ENCODE results near the gene PTPN3.

Gene PTPN3

DNA sequence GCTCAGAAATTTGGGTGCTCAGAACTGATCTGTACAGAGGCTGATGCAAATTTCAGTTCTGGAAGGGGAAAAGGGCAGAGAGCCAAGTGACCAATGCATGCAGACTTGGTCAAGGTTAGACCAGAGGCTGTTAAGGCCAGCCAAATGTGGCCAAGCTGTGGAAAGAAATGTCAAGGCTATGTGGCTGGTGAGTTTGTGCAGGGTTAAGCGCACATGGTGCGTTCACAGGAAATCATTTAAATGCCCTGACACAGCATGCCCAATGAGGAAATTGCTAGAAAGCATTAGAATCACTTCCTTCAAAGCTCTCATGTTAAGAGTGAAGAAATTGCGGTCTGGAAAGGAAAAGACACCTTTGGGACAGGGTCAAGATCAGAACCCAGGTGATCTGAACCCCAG is 58.0 kb downstream of the PTPN3 start:
- TF ChIP-seq POLR2AphosphoS5 (IDR thresholded peaks at IDR 0.05; ENCODE audit: low read depth, low read length) (no peak), SIN3A (IDR thresholded peaks at IDR 0.05; ENCODE audit: borderline replicate concordance, insufficient read depth, low read length) (no peak), FOXP2 (optimal IDR thresholded peaks at IDR 0.05; ENCODE audit: borderline replicate concordance, extremely low read depth, extremely low read length, insufficient read depth) (no peak), TAF1 (IDR thresholded peaks at IDR 0.05; ENCODE audit: borderline replicate concordance, insufficient read depth, low read length) (no peak)

DNA sequence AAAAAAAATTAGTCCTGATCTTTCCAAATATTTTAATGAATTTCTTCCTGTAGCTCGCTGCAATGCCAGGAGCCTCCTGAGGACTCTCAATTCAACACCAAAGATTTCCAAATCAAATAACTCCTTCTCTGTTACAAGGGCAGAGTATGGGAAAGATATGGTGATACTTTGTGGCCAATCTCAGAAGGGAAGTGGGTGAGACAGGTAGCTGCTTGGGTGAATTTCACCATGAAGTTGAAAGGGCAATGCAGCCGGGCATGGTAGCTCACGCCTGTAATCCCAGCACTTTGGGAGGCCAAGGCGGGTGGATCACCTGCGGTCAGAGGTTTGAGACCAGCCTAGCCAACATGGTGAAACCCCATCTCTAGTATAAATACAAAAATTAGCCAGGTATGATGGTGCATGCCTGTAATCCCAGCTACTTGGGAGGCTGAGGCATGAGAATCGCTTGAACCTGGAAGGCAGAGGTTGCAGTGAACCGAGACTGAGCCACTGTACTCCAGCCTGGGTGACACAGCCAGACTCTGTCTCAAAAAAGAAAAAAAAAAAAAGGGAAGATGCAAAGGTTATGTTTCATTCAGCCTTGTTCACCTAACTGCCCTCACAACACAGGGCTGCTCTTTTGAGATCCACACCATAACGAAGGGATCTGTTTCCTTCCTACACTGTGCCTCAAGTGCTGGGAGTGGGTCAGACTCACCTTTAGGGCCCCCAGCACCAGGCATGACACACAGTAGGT is 58.6 kb downstream of the PTPN3 start:
- no peak for TF ChIP-seq POLR2AphosphoS5 (IDR thresholded peaks at IDR 0.05; ENCODE audit: low read depth, low read length)
- TF ChIP-seq TAF1 (IDR thresholded peaks at IDR 0.05; ENCODE audit: borderline replicate concordance, insufficient read depth, low read length) = no peak
- TF ChIP-seq FOXP2 (optimal IDR thresholded peaks at IDR 0.05; ENCODE audit: borderline replicate concordance, extremely low read depth, extremely low read length, insufficient read depth) = no peak
- TF ChIP-seq, protein P1, sequence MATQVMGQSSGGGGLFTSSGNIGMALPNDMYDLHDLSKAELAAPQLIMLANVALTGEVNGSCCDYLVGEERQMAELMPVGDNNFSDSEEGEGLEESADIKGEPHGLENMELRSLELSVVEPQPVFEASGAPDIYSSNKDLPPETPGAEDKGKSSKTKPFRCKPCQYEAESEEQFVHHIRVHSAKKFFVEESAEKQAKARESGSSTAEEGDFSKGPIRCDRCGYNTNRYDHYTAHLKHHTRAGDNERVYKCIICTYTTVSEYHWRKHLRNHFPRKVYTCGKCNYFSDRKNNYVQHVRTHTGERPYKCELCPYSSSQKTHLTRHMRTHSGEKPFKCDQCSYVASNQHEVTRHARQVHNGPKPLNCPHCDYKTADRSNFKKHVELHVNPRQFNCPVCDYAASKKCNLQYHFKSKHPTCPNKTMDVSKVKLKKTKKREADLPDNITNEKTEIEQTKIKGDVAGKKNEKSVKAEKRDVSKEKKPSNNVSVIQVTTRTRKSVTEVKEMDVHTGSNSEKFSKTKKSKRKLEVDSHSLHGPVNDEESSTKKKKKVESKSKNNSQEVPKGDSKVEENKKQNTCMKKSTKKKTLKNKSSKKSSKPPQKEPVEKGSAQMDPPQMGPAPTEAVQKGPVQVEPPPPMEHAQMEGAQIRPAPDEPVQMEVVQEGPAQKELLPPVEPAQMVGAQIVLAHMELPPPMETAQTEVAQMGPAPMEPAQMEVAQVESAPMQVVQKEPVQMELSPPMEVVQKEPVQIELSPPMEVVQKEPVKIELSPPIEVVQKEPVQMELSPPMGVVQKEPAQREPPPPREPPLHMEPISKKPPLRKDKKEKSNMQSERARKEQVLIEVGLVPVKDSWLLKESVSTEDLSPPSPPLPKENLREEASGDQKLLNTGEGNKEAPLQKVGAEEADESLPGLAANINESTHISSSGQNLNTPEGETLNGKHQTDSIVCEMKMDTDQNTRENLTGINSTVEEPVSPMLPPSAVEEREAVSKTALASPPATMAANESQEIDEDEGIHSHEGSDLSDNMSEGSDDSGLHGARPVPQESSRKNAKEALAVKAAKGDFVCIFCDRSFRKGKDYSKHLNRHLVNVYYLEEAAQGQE (IDR thresholded peaks at IDR 0.05; ENCODE audit: insufficient read depth in 1 of 2, low read depth in 2 of 2, low read length in 2 of 2) = no peak
- no peak for TF ChIP-seq SIN3A (IDR thresholded peaks at IDR 0.05; ENCODE audit: borderline replicate concordance, insufficient read depth, low read length)

DNA sequence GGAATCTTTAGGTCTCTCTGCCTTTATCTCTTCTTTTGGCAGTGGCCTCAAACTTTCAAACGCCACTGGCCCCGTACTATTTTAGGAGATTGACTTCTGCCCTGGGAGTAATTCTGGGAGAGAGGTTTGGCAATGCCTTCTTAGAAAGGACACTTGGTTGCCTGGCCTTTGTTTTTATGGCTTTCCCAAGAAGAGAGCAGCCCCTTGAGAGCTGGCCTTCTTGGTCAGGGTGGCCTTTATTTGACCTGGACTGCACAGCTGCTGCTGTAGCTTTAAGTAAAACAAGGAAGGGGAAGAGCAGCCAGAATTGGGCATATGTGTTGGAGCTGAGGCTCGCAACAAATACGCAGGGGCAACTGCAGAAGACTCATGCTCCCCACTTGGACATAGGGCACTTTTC is 60.8 kb downstream of the PTPN3 start:
- TF ChIP-seq SIN3A (IDR thresholded peaks at IDR 0.05; ENCODE audit: borderline replicate concordance, insufficient read depth, low read length) = no peak
- TF ChIP-seq, protein P1 (IDR thresholded peaks at IDR 0.05; ENCODE audit: insufficient read depth in 1 of 2, low read depth in 2 of 2, low read length in 2 of 2) = no peak
- TF ChIP-seq FOXP2 (optimal IDR thresholded peaks at IDR 0.05; ENCODE audit: borderline replicate concordance, extremely low read depth, extremely low read length, insufficient read depth) = no peak
- no peak for TF ChIP-seq TAF1 (IDR thresholded peaks at IDR 0.05; ENCODE audit: borderline replicate concordance, insufficient read depth, low read length)
- TF ChIP-seq POLR2AphosphoS5 (IDR thresholded peaks at IDR 0.05; ENCODE audit: low read depth, low read length) = no peak

DNA sequence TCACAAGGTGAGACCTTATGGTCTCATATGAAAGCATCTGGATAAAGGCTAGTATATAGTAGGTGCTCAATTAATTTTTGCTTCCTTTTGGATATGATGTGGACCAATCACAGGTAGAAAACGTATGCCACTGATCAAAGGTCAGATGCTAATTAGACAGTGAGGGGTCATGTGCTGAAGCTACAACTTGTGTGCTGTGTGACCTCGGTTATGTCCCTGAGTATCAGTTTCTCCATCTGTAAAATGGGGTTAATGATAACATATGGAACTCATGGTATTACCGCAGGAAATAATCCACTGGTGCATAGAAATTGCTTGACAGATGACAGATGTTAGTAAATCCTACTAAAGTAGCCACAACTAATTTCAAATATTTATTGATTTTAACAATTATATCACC is 62.0 kb downstream of the PTPN3 start:
- no peak for TF ChIP-seq SIN3A (IDR thresholded peaks at IDR 0.05; ENCODE audit: borderline replicate concordance, insufficient read depth, low read length)
- TF ChIP-seq, protein P1 (IDR thresholded peaks at IDR 0.05; ENCODE audit: insufficient read depth in 1 of 2, low read depth in 2 of 2, low read length in 2 of 2) = no peak
- TF ChIP-seq POLR2AphosphoS5 (IDR thresholded peaks at IDR 0.05; ENCODE audit: low read depth, low read length) = no peak
- no peak for TF ChIP-seq FOXP2 (optimal IDR thresholded peaks at IDR 0.05; ENCODE audit: borderline replicate concordance, extremely low read depth, extremely low read length, insufficient read depth)
- no peak for TF ChIP-seq TAF1 (IDR thresholded peaks at IDR 0.05; ENCODE audit: borderline replicate concordance, insufficient read depth, low read length)

DNA sequence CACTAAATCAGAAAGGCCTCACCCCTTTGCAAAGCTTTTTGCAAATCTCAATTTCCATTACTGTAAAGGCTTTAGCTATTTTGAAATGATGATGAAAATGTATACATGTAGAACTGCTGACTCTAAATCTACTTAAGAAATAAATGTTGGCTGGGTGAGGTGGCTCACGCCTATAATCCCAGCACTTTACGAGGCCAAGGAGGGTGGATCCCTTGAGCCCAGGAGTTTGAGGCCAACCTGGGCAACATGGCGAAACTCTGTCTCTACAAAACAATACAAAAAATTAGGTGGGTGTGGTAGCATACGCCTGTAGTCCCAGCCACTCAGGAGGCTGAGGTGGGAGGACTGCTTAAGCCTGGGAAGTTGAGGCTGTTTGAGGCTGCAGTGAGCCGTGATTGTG is 64.6 kb downstream of the PTPN3 start:
- TF ChIP-seq SIN3A (IDR thresholded peaks at IDR 0.05; ENCODE audit: borderline replicate concordance, insufficient read depth, low read length) = no peak
- no peak for TF ChIP-seq FOXP2 (optimal IDR thresholded peaks at IDR 0.05; ENCODE audit: borderline replicate concordance, extremely low read depth, extremely low read length, insufficient read depth)
- no peak for TF ChIP-seq TAF1 (IDR thresholded peaks at IDR 0.05; ENCODE audit: borderline replicate concordance, insufficient read depth, low read length)
- TF ChIP-seq, protein P1 (IDR thresholded peaks at IDR 0.05; ENCODE audit: insufficient read depth in 1 of 2, low read depth in 2 of 2, low read length in 2 of 2) = no peak
